Upper lobe of left lung (tissue), 6 donors: Measurements from ENCODE around the gene ANKRD36. TPM values are rescaled to one million over a fixed set of nuclear protein-coding genes. Genes with fewer than 3 reads are reported as not detected.
"Not testable (repeated sequence)": the region's sequence is repeated elsewhere in the genome, so short reads cannot be mapped to it uniquely, and the experiment has no call there.

ENCODE experiments used
- ATAC-seq, 2 donors: fragments of 200-7000 bp; cut with Tn5 transposase; one replicate each; pipeline ENCODE4 v1.9.1; 2022; ENCODE audit warnings: mild to moderate bottlenecking in 2 of 2, moderate library complexity in 2 of 2; ENCODE audit not compliant: low FRiP score in 2 of 2
- DNase-seq, 2 donors: peaks; one replicate each; pipeline ENCODE4 v3.0.0-alpha.2; 2019 to 2020
- H3K27ac ChIP-seq, 4 donors: fragments of 200-600 bp; sonication (generic); one replicate each; pipeline ENCODE4 v1.5.1; 2016 to 2019
- H3K27me3 ChIP-seq, 4 donors: fragments of 200-600 bp; sonication (generic); one replicate each; pipeline ENCODE4 v1.5.1; 2017 to 2019
- H3K36me3 ChIP-seq, 4 donors: fragments of 200-600 bp; sonication (generic); one replicate each; pipeline ENCODE4 v1.5.1; 2016 to 2019
- H3K4me1 ChIP-seq, 4 donors: fragments of 200-600 bp; sonication (generic); one replicate each; pipeline ENCODE4 v1.5.1; 2018 to 2019
- H3K4me3 ChIP-seq, 4 donors: fragments of 200-600 bp; sonication (generic); one replicate each; pipeline ENCODE4 v1.5.1; 2017 to 2019; ENCODE audit warnings: mild to moderate bottlenecking in 2 of 4, moderate library complexity in 1 of 4
- H3K9me3 ChIP-seq, 4 donors: fragments of 200-600 bp; sonication (generic); one replicate each; pipeline ENCODE4 v1.5.1; 2018 to 2019
- EP300 ChIP-seq, 4 donors: sonication (generic); formaldehyde crosslinking; IDR thresholded peaks; one replicate each; pipeline ENCODE4 v1.5.1; 2017; ENCODE audit warnings: antibody characterized with exemption in 4 of 4, control low read depth in 2 of 4
- POLR2A ChIP-seq, 4 donors: fragments of 450-650 bp; IDR thresholded peaks; one replicate each; pipeline ENCODE4 v1.5.1; 2016 to 2017; ENCODE audit warnings: antibody characterized with exemption in 4 of 4, mild to moderate bottlenecking in 2 of 4
- POLR2AphosphoS5 ChIP-seq, 2 donors: sonication (generic); formaldehyde crosslinking; IDR thresholded peaks; one replicate each; pipeline ENCODE4 v1.5.1; 2017; ENCODE audit warnings: antibody characterized with exemption in 2 of 2
- WGBS, 2 donors: methylation state at CpG; one replicate each; pipeline ENCODE4 v1.1.5; 2017 to 2018; 5-methylcytosine and 5-hydroxymethylcytosine counted together
- total RNA-seq, 6 donors: library from RNA; depleted of rRNA in 4 of 6; stranded (reverse); fragments of >200 nt in 4 of 6; gene quantifications; one replicate each; pipeline versions ENCODE4 v1.1.0 to v1.2.1, GENCODE V29; 2016 to 2021
- TF ChIP-seq, protein P1 (sequence below), 6 experiments: fragments of 450-650 bp in 4 of 6; fragments of 200-600 bp in 2 of 6; sonication (generic) in 2 of 6; IDR thresholded peaks; one replicate each; pipeline ENCODE4 v1.5.1; 2016 to 2019; ENCODE audit warnings: antibody characterized with exemption in 6 of 6
- donor health status: DM: no; HTN: no; CAD: no; lungs with moderate emphysema.
- donor health status: DM: no; HTN: yes; CAD: no; lungs with severe emphysema.

The ANKRD36 gene
- total RNA-seq, 6 donors from 2014 or later, result 13.9 to 87.0 (median 33.9) TPM

DNA sequence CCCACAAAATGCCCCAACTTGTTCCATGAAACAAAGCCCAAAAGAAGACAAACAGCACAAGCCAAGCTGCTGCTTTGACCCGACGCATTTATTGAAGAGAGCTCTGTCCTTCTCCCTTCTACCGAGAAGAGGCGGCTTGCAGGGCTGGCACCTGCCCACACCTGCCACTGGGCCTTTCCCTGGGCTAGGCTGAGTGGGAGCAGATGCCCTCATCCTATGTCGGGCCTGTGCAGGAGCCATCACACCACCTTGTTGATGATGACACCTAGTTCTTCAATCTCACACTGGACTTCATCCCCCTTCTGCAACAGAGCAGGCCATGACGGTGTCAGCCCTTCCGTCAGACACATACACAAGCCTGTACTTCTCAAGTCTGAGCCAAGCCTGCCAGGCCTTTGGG is 29.4 kb upstream of the ANKRD36 start:
- not testable (repeated sequence) for H3K36me3 ChIP-seq, H3K27me3 ChIP-seq, H3K4me3 ChIP-seq, H3K9me3 ChIP-seq, H3K4me1 ChIP-seq, H3K27ac ChIP-seq, ATAC-seq
- 88% methylated on average over 7 of the region's 7 CpGs for WGBS, 2 donors
- DNase-seq, result peak in 1 of 2 donors; percentile 19

DNA sequence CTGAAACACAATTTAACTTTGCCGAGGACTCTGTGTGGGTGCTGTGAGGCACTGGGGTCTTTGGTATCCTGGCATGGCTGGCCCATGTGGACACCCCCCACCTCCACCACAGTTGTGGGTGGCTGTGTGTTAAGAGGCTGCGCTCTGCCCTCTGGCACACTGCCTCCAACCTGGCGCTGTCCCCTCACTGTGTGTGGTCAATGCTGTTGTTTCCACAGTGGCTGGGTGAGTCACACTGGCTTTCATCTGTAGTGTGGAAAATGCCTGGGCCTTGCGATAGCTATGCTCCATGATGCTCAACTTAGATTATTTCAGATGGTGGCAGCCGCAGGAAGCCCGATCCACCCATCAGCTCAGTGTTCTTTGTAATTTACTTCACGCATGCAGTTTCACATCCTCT is 27.9 kb upstream of the ANKRD36 start:
- H3K27ac ChIP-seq, ATAC-seq, H3K4me1 ChIP-seq, H3K9me3 ChIP-seq, DNase-seq, H3K36me3 ChIP-seq, H3K4me3 ChIP-seq, H3K27me3 ChIP-seq: not testable (repeated sequence)
- WGBS, 2 donors, result 69% methylated on average over 2 of the region's 7 CpGs; no CpG with 5 or more reads in 1 of the 2 donors

DNA sequence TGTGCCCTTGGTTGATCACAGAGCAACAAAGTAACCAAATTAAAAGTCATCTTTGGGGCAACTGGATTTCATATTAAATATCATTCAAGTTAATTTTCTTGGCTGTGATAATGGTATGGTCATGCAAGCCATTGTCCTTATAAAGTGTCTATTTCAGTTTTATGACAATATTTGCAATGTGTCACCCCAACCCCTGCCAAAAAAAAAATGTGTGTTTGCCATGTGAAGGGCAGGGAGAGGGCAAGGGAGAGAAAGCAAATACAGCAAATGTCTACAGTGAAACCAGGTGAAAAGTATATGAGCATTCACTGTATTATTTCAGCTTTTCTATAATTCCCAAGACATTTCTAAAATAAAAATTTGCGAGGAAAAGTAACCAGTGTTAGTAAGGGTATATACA is 24.2 kb upstream of the ANKRD36 start:
- not testable (repeated sequence) for DNase-seq

DNA sequence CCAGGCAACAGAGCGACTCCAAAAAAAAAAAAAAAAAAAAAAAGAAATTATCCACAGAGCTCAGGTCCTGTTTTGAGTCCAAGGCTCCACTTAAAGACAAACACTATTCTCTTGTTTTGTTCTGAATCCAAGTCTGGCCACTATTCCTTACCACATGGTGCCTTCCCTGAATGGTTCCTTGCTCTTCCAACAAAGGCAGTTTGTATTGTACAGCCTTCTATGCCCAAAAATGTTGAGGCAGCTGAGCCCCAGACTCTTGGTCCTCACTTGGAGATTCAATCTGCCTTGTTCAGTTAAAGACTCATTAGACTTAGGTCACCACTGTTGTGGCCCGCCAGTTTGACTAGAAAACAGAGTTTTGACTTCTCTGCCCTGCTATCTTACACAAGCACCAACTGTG is 20.0 kb upstream of the ANKRD36 start:
- 75 to 77% methylated on average over 2 of the region's 2 CpGs for WGBS, 2 donors
- H3K36me3 ChIP-seq, H3K4me3 ChIP-seq, DNase-seq, H3K9me3 ChIP-seq, ATAC-seq, H3K4me1 ChIP-seq, H3K27ac ChIP-seq, H3K27me3 ChIP-seq: not testable (repeated sequence)

More for the DNA sequence above, 24.2 kb upstream of the ANKRD36 start:
- not testable (repeated sequence) for H3K36me3 ChIP-seq, H3K27ac ChIP-seq, ATAC-seq, H3K27me3 ChIP-seq, H3K4me3 ChIP-seq, H3K9me3 ChIP-seq, H3K4me1 ChIP-seq
- WGBS, 2 donors, result 91 to 100% methylated on average over 1 of the region's 1 CpG

DNA sequence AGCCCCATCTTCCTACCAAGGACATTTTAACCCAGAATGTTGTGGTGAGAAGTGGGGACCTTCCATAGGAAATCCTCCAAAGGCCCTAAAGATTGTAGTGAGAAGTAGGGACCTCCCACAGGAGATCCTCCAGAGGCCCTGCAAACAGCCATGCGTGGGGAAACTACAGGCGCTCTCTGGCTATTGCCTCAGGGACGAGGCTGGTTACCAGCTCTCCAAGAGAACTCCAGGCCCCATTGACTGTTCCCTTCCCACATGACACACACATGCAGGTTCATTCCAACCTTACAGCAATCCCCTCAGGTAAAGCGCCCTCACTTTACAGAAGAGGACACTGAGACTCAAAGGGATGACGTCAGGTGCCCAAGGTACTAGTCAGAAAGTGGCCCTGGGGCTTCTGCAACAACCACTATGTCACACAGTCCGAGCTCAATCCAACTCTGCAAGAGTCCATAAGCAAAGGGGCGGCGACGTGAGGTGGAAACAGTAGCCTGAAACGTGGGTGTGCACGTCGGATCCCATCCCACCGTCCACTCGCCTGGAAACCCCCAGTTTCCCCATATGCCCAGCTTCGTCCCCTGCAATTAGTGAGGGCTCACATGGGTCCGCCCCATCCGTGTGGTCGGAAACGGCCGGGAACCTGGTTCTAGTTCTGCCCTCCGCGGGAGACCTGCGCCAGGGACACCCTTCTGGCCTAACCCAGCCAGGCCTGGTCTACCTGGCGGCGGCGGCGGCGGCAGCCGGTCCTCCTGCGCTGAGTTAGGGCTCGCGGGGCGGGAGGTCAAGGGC is 18.8 kb upstream of the ANKRD36 start:
- peak in 1 of 2 donors; percentile 42 for DNase-seq
- H3K27me3 ChIP-seq, H3K9me3 ChIP-seq, H3K36me3 ChIP-seq, H3K4me1 ChIP-seq: not testable (repeated sequence)
- peak overlapping the region in 3 of 4 donors; percentile 34 to 49 (median 48) for H3K4me3 ChIP-seq
- 59 to 85% methylated on average over 3 to 4 of the region's 33 CpGs for WGBS, 2 donors
- H3K27ac ChIP-seq, result peak overlapping the region in 1 of 4 donors; percentile 63
- ATAC-seq, result peak; percentile 16 to 30

DNA sequence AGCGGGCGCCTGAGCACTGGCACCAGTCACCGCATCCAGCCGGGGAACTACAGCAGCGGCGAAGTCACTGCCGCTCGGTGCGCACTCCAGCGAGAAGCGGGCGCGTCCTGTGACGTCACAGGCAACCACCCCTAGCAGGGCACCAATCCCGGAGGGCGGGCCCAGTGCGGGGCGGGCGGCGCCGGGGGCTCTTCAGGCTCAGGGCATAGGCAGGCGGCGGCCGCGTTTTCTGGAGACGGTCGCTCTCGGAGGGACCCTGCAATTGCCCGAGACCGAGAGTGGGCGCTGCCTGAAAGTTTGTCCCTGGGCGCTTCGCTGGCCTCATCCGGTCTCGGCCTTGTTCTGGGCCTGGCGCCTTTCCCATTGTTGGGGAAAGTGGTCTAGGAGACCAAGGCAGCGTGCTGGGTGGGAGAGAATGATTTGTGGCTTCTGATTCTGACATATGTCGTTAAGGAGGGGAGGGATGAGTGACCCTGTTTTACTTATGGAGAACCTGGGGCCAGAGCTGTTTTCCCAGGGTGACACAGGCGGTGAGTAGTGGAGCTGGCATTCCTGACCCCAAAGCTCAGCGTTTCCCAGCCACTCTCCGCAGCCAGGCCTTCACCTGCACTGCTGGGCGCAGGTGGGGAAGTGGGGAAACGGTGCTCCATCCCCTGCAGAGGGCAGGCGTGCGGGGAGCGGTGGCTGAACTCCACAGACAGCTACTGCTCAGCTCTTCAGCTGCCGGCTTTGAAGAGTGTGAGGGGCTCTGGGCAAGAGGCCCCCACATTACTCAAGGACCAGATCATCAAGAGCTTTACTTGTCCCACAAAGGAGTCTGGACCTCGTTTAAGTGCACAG is 18.0 kb upstream of the ANKRD36 start, which contains the start of gene FAHD2B:
FAHD2B (minus strand) TSS at position 111 of the 840 bp plus-strand sequence. CDS start 3,176 bp downstream, outside the sequence.
- H3K9me3 ChIP-seq, H3K27me3 ChIP-seq, H3K36me3 ChIP-seq, H3K4me1 ChIP-seq: not testable (repeated sequence)
- Histone ChIP-seq H3K27ac (peak within 1 kb of the TSS; percentile 30 to 72 (median 56)), H3K4me3 (peak within 1 kb of the TSS in 3 of 4 donors; percentile 34 to 49 (median 48))
- DNase-seq (peak; percentile 93), ATAC-seq (peak; percentile 90 to 96)
- 4 to 7% methylated on average over 5 of the region's 48 CpGs for WGBS, 2 donors

DNA sequence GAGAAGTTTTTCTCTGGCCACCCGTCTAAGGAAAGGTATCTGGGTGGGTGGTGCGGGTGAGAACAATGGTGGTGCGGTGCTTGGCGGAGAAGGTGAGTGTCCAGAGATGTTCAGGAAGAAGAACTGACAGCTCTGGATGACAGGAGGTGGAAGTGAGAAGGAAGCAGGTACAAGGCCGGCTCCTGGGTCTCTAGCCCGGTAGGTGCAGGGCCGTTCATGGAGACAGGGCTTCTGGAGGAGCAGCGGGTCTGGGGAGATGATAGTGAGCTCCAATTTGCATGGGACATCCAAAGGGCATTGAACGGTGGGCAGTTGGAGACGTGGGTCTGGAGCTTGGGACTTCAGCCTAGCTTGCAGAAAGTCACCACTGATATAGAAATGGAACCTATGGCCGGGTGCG is 17.3 kb upstream of the ANKRD36 start:
- no peak for ATAC-seq
- Histone ChIP-seq H3K27ac (peak overlapping the region in 3 of 4 donors; percentile 49 to 72 (median 63)), H3K27me3 (no peaks in the 10 kb centered on the region), H3K9me3 (no peaks in the 10 kb centered on the region), H3K4me3 (peak overlapping the region in 2 of 4 donors; percentile 48 to 49), H3K4me1 (peaks cover 7 to 9% (median 7%) of the 10 kb centered on the region in 4 donors), H3K36me3 (no peaks in the 10 kb centered on the region)
- no peak for DNase-seq
- TF ChIP-seq POLR2AphosphoS5 (IDR thresholded peaks at IDR 0.05), result no peak
- TF ChIP-seq, protein P1, sequence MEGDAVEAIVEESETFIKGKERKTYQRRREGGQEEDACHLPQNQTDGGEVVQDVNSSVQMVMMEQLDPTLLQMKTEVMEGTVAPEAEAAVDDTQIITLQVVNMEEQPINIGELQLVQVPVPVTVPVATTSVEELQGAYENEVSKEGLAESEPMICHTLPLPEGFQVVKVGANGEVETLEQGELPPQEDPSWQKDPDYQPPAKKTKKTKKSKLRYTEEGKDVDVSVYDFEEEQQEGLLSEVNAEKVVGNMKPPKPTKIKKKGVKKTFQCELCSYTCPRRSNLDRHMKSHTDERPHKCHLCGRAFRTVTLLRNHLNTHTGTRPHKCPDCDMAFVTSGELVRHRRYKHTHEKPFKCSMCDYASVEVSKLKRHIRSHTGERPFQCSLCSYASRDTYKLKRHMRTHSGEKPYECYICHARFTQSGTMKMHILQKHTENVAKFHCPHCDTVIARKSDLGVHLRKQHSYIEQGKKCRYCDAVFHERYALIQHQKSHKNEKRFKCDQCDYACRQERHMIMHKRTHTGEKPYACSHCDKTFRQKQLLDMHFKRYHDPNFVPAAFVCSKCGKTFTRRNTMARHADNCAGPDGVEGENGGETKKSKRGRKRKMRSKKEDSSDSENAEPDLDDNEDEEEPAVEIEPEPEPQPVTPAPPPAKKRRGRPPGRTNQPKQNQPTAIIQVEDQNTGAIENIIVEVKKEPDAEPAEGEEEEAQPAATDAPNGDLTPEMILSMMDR (IDR thresholded peaks at IDR 0.05), result no peak
- no peak for TF ChIP-seq EP300 (IDR thresholded peaks at IDR 0.05)
- TF ChIP-seq POLR2A (IDR thresholded peaks at IDR 0.05), result no peak
- WGBS, 2 donors, result 84% methylated on average over 12 of the region's 12 CpGs

DNA sequence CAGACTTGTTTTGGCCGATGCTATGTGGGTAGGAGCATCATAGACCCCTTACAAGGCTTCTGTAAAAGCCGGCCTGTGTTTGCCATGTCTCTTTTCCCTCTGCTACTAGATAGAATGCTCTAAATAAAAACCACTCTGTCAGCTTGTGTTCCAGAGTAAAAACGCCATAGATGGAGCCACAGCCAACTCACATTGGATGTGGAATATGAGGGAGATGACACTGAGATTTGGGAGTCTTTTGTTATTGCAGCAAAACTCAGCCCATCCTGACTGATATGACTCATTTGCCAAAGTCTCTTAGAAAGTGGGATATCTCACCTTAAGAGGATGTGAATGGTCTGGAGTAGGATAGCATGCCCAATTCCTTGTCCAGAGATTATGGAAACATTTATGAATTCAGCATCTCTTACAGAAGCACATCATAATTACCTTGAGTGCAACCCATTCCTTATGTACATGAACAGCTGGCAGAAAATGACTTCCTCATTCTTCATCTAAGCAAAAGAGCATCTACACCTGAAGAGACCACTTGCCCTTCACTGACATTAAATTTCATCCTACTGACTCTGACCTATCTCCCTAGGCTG is 14.1 kb upstream of the ANKRD36 start:
- H3K9me3 ChIP-seq, H3K4me3 ChIP-seq, DNase-seq, H3K4me1 ChIP-seq, H3K27me3 ChIP-seq, H3K36me3 ChIP-seq, H3K27ac ChIP-seq, ATAC-seq: not testable (repeated sequence)
- 84 to 100% methylated on average over 3 of the region's 3 CpGs for WGBS, 2 donors

DNA sequence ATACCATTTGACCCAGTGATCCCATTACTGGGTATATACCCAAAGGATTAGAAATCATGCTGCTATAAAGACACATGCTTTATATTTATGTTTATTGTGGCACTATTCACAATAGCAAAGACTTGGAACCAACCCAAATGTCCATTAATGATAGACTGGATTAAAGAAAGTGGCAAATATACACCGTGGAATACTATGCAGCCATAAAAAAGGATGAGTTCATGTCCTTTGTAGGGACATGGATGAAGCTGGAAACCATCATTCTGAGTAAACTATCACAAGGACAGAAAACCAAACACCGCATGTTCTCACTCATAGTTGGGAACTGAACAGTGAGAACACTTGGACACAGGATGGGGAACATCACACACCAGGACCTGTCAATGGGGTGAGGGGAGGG is 6.1 kb upstream of the ANKRD36 start:
- WGBS, 2 donors, result 86 to 90% methylated on average over 2 of the region's 2 CpGs
- not testable (repeated sequence) for H3K9me3 ChIP-seq, H3K27me3 ChIP-seq, DNase-seq, ATAC-seq, H3K4me3 ChIP-seq, H3K27ac ChIP-seq, H3K4me1 ChIP-seq, H3K36me3 ChIP-seq

DNA sequence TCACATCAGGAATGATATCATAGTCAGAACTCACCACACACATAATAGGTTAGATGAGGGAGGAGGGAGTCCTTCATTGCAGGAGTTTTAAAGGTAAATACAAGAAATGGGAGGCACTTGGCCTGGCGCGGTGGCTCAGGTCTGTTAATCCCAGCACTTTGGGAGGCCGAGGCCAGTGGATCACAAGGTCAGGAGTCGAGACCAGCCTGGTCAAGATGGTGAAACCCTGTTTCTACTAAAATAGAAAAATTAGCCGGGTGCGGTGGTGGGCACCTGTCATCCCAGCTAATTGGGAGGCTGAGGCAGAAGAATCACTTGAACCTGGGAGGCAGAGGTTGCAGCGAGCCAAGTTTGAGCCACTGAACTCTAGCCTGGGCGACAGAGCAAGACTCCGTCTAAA is 1.7 kb upstream of the ANKRD36 start:
- not testable (repeated sequence) for H3K27me3 ChIP-seq, H3K4me3 ChIP-seq, DNase-seq

More for the DNA sequence above, 1.7 kb upstream of the ANKRD36 start:
- H3K9me3 ChIP-seq, ATAC-seq, H3K36me3 ChIP-seq, H3K27ac ChIP-seq, H3K4me1 ChIP-seq: not testable (repeated sequence)
- WGBS, 2 donors, result 83% methylated on average over 9 of the region's 9 CpGs
